NCI-H1930 (cell line): ENCODE results near the gene CLIP3.
"Not testable (repeated sequence)": the region's sequence is repeated elsewhere in the genome, so short reads cannot be mapped to it uniquely, and the experiment has no call there.

Experiments used
- DNase-seq, 2 experiments: peaks; one replicate each; lab custom pipeline; 2025; lab: John Stamatoyannopoulos, UW

CLIP3 gene

DNA sequence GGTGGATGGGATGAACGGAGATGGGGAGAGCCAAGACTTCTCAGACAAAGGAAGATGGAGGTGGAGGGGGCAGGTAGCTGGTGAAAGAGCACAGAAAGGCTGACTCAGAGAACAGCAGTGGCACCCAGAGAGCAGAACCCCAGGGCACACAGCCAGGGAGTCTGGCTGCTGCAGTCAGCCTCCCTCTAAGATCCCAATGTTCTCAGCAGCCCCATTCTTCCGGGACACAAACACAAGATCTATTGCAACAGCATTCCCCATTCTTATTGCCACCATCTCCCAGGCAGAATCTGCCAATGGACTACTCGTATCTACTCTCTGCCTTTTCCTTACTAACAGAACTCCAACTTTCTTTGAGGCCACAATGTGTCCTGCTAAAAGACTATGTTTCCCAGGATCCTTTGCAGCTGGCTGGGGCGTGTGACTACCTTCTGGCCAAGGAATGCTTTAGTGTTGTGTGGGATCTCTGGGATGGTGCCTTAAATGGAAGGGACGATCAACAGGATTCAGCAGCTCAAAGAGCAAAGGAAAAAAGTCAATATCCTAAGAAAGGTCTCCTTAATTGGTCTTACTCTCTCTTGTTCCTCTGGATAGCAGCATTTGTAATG is 13.9 kb upstream of the CLIP3 start:
- DNase-seq = no peak

DNA sequence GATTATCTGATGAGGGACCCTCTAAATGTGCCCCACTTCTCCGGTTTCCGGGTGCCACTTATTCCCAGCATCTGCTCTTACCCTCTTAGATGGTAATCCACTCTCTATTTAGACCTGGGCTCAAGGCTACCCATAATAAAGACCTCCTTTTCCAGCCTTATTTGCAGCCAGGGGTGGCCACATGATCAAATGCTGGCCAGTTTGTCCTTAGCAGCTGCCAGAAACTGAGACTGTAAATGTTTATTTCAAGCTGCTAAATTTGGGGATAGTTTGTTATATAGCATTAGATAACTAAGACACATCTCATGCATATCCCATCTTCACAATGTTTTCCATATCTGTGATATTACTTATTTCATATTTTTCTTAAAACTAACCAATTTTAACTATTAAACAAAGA is 11.3 kb upstream of the CLIP3 start:
- DNase-seq = no peak

DNA sequence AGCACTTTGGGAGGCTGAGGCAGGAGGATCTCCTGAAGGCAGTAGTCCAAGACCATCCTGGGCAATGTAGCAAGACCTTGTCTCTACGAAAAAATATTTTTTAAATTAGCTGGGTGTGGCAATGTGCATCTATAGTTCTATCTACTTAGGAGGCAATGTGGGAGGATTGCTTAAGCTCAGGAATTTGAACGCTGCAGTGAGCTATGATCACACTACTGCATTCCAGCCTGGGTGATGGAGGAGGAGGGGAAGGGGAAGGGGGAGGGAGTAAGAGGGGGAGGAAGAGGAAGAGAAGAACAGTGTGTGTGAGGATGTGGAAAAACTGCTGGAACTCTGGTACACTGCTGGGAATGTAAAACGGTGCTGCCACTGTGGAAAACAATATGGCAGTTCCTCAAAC is 9.2 kb upstream of the CLIP3 start:
- DNase-seq = no peak

DNA sequence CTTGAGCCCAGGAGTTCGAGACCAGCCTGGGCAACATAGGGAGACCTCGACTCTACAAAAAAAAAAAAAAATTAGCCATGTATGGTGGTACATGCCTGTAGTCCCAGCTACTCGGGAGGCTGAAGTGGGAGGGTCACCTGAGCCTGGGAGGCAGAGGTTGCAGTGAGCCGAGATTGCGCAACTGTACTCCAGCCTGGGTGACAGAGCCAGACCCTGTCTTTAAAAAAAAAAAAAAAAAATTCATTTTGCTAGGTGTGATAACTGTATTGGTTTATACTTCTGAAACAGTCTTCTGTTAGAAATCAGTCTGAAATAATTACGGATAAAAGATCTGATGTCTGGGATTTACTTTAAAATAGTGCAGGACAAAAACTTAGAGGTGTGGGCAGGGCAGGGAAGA is 8.4 kb upstream of the CLIP3 start:
- DNase-seq = not testable (repeated sequence)

DNA sequence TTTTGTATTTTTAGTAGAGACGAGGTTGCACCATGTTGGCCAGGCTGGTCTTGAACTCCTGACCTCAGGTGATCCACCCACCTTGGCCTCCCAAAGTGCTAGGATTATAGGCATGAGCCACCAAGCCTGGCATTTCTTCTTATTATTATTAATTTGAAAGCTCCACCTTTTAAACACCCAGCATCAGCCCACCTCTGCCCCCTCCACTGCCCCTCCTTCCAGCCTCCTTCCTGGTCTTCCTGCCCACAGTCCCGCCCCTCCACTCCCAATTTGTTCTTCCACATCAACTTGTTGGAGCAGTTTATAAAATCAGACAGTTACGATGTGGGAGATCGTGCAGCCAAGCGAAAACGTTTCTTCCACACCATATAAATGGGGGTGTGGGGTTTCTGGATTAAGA is 7.8 kb upstream of the CLIP3 start:
- no peak for DNase-seq

DNA sequence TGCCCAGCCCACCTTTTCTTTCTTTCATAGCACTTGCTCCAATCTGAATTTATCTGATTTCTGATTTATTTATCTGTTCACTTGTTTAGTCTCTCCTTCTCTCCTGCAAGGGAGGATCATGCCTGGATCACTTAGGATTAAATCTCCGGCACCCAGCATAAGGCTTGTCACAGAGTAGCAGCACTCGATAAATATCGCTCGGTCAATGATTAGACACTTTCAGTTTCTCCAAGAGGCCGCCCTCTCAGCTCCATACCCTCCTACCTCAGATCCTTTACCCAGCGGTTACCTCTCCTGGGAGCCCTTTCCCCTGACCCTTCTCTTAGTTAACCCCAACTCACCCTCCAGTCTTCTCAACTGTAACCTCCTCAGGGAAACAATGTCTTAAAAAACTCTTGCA is 1.4 kb downstream of the CLIP3 start:
- DNase-seq = no peak

DNA sequence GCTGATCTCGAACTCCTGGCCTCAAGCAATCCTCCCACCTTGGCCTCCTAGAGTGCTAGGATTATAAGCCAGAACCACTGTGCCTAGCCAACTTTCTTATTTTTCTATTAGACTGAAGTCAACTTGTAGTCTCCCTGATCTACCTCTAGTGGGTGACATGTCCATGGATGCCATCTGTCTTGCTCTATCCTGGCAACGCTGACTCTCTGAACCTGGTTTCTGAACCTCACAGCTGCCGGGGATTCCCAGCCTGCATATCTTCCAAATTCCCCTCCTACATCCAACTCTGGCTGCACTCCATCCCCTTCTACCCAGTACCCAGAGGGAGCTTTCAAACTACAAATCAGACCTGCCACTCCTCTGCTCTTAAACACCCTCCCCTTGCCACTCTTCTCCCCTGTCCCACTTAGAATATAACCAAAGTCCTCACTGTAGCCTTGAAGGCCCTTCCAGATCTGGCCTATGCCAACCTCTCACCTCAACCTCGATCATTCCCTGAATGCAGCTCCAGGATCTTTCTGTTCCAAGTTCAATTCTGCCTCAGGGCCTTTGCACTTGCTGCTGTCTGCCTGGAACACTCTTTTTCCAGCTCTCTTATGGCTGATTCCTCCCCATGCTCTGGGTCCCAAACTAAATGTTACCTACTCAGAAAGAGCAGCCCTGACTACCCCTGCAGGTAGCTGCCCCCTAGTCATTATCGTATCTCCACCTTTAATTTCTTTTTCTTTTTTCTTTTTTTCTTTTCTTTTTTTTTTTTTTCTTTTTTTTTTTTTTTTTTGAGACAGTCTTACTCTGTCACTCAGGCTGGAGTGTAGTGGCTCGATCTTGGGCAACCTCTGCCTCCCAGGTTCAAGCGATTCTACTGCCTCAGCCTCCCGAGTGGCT is 2.2 kb downstream of the CLIP3 start:
- DNase-seq = no peak

DNA sequence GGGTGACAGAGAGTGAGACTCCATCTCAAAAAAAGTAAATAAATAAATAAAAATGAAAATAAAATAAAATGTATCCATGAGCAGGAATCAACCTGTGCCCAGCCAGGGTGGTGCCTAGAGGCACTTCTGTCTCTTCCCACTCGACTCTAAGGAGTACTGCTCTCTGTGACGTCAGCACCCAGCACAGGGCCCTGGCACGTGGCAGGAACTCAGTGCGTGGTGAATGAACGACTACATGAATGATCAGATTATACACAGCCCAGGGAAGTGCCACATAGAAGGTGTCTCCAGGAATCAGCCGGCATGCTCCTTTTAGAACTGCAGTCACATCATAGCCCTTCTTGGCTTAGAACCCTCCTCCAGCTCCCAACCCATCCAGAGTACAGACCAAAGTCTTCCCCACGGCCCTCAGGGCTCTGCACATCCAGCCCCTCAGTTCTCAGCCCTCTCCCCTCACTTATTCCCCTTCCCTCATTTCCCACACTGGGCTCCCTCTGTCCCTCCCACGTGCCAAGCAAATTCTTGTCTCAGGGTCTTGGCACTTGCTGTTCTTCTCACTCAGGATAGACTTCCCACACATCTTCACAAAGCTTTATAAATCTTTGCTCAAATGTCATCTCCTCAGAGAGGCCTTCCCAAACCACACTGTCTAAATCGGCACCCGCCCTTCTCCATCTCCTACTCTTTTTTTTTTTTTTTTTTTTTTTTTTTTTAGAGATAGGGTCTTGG is 4.2 kb downstream of the CLIP3 start:
- DNase-seq = no peak

DNA sequence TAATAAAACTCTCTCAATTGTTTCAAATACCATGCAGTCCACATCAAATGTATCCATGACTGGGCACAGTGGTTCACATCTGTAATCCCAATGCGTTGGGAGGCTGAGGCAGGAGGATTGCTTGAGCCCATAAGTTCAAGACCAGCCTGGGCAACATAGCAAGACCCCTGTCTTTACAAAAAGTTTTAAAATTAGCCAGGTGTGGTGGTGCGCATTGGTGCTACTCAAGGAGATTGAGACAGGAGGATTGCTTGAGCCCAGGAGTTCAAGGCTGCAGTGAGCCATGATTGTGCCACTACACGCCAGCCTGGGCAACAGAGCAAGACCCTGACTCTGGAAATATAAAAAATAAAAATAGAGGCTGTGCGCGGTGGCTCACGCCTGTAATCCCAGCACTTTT is 5.0 kb downstream of the CLIP3 start:
- no peak for DNase-seq

DNA sequence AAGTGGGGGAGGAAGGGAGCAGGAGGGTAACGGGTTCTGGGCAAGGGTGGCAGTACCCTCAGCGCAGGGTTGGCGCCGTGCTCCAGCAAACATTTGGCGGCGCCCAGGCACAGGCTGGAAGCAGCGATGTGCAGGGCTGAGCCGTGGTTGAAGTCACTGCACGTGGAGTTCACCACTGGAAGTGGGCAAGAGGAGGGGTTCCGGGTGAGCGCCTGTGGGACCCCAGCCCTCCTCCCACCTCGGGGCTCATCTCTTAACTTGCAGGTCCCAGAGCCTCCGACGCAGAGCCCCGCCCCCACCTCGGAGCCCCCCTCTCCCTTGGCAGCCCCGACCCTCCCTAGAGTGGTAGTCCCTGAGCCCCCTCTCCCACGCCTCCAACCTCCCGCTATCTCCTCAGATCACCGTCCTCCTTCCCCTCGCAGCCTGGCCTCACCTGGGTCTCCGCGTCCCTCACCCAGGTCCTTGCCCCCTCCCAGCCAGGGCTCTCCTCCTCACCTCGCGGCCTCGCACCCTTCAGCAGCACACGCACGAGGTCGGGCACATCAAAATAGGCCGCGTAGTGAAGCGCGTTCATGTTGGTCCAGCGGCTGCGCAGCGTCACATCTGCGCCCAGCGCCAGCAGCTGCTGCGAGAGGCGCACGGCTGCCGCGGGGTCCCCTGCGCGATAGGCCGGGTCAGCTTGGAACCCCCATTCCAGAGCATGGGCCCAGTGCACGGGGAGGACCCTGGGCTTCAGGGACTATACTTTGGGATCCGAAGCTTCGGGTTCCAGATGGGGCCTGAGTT is 6.4 kb downstream of the CLIP3 start:
- DNase-seq = no peak

DNA sequence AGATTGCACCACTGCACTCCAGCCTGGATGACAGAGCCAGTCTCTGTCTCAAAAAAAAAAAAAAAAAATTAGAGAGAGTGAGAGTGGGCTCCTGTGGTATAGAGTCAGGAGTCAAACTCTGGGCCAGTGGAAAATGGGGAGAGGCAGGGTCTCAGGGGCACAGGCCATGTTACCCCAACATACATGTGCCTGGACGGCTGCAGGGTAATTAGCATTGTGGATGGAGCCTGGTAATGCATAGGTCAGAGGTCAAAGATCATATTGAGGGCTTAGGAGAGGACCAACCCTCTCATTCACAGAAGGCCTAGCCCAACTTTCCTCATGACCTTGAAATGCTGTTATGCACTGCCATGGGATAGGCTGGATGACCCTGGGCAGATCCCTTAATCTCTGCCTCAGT is 7.1 kb downstream of the CLIP3 start:
- no peak for DNase-seq

DNA sequence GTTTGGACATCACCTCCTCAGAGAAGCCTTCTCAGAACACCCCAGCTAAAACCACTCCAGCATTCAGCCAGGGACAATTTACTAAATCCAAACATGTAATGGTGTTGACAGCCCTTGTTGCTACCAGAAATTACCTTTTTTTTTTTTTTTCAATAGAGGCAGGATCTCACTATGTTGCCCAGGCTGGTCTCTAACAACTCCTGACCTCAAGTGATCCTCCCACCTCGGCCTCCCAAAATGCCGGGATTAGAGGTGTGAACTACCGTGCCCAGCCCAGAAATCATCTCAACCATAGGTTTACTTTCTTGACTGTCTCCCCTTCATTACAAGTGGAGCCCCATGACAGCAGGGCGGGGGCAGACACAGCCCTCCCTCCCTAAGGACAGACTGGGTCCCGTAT is 9.2 kb downstream of the CLIP3 start:
- no peak for DNase-seq

DNA sequence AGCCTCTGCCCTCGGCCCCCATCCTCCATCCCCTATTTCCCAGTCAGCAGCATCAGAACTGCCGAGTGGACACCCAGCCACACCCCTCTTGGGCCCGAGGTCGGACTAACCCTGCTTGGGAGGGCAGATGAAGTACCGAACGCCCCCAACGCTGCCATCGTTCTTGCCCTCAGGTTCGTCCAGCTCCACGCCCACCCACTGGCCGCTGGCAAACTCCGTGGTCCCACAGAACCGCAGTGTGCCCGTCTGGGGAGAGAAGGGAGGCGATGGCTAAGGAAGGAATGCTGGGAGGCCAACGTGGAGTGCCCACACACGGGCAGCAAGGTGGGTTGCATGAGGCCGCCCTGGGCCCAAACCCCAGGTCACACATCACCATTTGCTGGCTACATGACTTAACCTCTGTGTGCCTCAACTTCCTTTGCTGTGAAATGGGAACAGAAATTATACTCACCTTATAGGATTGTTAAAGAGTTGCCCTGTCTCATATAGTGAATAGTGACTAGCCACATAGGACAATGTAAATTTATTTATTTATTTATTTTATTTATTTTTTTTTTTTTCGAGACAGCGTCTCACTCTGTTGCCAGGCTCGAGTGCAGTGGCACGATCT is 13.5 kb downstream of the CLIP3 start:
- DNase-seq = no peak

DNA sequence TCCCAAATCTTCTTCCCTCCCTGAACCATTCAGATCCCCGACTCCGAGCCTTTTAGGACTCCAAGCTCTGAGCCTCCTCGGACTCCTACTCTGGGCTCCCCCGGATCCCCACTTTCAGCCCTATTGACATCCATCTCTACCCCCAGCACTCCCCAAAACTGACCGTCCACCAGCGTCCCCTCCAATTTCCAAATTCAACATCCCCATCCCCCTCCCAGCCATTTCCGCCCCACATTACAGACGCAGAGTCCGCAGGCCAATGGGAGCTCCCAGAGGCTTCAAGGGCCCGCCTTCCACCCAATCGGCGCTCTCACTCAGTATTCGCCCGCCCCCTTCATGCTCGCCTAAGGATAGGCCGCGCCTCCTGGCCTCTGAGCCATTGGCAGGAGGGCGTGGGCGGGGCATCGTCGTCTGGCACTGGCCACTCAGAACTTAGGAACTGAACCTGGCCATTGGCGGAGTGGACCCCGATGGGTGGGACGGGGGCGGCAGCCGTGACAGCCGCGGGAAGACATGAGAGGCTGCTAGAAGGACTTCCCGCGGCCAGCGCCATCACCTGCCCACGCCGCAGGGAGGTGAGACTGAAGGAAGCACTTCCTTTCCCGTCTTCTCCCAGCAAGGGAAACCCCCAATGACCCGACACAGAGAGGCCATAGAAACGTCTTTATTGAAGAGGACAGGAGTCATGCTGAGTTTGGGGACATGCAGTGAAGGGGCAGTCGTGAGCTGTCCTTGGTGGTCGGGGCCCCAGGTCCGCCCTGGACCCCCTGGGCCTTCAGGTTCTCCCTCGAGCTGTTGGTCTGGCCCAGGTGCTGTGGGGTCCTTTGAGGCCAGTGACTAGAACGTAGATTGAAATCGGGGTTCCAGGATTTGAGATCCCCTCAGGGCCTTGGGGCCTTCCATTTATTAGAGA is 18.4 kb downstream of the CLIP3 start, which contains the start of gene ALKBH6:
TSS of gene ALKBH6 (minus strand) at position 202 of the 913 bp plus-strand sequence. CDS start 816 bp downstream, outside the sequence.
- DNase-seq = peak; percentile 99

DNA sequence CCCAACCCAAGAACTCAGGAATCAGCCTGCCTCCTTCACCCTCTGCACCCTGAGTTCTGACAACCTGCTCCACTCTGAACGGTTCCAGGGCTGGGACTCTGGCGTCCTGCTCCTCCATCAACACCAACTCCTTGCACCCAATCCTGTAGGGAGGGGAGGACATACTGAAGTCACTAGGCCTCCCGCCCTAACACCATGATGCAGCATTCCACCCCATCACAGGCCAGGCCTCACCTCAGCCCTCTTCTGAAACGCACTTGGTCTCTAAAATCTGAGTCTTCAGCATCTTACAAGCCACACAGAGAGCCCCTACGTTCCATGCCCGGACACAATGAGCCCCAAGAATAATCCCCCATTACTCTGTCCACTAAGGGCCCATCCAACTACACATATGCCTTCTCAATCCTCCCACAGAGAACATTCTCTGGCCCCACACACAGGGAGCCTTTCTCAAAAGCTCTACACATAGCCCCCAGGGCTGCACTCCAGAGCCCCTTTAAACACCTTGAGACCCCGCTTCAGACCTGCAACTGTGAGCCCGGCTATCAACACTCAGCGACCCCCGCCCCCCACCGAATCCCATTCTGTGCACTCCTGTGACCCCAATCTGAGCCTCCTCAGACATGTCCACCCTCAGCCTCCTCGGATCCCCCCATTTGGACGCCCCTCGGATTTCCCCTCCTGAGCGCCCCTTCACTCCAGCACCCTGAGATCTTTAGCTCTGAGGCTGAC is 19.2 kb downstream of the CLIP3 start:
- no peak for DNase-seq

DNA sequence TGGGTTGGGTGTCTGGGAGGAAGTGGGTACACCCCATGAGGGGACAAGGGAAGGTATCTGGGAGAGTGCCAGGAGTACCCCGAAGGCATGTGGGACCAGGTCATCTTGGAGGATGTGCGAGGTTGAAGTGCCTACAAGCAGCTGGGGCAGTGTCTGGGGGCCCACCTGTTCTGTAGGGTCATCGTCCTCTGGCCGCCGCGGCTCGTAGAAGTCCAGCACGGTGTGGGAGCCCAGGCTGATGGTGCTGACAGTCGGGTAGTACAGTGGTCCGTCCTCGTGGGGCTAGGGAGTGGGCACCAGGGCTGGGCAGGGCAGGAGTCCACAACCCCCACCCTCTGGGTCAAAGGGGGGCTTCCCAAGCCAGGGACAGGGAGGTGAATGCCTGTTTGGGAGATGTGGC is 22.3 kb downstream of the CLIP3 start:
- DNase-seq = no peak

DNA sequence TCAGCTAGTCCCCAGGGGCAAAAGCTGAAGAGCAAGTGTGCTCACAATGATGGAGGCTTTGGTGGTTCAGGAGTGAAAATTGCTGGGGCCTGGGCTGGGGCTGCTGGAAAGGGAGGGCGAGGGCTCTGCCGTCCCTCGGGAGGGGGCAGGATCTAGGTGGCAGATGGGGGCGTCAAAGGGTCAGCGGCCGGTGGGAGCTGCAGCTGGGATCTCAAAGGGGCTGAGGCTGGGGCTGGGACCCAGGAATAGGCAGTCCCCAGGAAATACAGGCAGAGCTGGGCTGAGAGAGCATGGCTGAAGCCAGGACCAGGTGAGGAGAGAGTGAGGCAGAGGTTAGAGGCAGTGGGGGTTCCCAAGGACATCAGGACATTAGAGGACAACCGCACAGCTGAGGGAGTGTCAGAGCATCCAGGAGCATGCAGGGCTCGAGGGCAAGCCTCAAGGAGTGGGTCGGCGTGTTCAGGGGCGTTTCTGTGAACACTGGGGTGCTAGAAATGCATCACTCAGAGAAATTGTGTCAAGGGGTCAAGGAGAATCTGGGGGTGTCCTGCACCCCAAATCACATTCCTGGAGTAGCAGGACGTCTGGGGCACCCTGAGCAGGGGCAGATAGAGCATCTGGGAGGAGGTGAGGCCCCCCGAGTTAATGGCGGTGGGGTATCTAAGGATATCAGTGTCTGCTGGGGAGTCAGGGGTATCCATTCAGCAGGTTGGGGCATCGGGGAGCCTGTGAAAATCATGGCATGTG is 22.9 kb downstream of the CLIP3 start:
- no peak for DNase-seq

DNA sequence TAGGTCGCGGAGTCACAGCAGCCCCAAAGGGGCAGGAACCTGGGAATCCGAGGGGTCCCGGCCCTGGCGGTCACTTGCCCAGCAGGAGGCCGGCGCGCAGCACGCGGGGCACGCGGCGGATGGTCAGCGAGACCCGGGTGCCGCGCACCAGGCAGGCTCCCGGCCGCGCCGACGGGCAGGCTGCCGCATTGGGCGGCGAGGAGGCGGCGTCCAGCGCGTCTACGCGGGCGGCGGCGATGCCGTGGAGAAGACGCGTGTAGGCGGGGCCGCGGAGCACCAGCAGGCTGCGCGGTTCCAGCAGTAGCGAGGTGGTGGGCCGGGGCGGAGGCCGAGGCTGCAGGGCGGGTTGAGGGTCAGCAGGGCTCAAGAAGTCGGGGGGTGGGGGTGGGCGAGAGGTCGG is 23.5 kb downstream of the CLIP3 start:
- DNase-seq = peak; percentile 37 to 60

DNA sequence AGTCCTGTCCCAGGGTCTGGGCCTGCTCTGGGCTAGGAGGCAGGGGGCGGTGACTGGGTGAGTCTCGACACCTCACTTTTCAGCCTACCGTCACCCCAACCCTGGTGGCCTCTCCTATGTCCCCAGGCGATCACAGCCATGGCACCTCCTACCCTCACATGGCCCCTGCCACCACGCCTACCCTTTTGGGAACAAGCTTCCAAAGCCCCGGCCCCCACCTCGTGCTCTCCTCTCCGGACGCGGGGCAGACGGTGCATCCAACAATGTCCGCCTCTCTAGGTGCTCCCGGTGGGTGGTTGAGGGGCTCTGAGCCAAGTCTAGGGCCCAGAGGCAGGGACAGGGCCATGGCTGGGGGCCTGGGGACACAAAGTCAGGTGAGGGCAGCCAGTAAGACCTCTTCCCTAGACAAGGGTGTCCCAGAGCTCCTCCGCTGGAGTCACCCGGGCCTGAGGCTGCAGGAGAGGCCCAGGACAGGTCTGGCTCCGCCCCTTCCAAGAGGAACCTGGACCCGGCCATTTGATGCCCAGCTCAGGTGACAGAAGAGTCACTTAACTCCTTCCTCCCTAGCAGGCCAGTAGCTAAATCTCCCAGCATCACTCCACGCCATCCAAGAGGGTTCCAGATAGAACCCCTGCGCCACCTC is 24.2 kb downstream of the CLIP3 start, which contains the start of gene SYNE4:
TSS of gene SYNE4 (minus strand) at position 478 of the 643 bp plus-strand sequence. CDS start at position 346, 132 bp downstream.
- peak in 1 of 2 experiments; percentile 33 for DNase-seq
